Stimulated activated CD4-positive, alpha-beta T cell treated with anti-CD3 and anti-CD28 coated beads, Interleukin-4, amount 100 ng/mL, for 48 hours (primary cell): Measurements from ENCODE around the gene IQGAP2.
A peak's percentile ranks its signal among the peaks of the same experiment; 100 is the strongest.
"Not testable (repeated sequence)": the region's sequence is repeated elsewhere in the genome, so short reads cannot be mapped to it uniquely, and the experiment has no call there.

Source experiments
- DNase-seq, 2 donors: peaks; one replicate each; pipeline ENCODE4 v3.0.0-alpha.2; 2020; ENCODE audit warnings: low read depth in 2 of 2

Gene IQGAP2

GRCh38 chr5:76532973-76533372, 129.9 kb downstream of the IQGAP2 start:
- no peak for DNase-seq

- DNase-seq, result no peak
Observed at GRCh38 chr5:76535577-76535976, 132.5 kb downstream of the IQGAP2 start.

GRCh38 chr5:76537073-76537543, 134.0 kb downstream of the IQGAP2 start:
- no peak for DNase-seq

- DNase-seq, result no peak
Observed at GRCh38 chr5:76542241-76542640, 139.2 kb downstream of the IQGAP2 start.

- peak; percentile 47 to 60 for DNase-seq
Observed at GRCh38 chr5:76542887-76543690, 140.0 kb downstream of the IQGAP2 start.

GRCh38 chr5:76544268-76544926, 141.3 kb downstream of the IQGAP2 start:
- peak; percentile 25 to 40 for DNase-seq

- DNase-seq, result no peak
Observed at GRCh38 chr5:76545184-76545583, 142.1 kb downstream of the IQGAP2 start.

GRCh38 chr5:76546497-76547102, 143.5 kb downstream of the IQGAP2 start:
- no peak for DNase-seq

GRCh38 chr5:76547242-76547890, 144.3 kb downstream of the IQGAP2 start:
- peak in 1 of 2 donors; percentile 14 for DNase-seq

GRCh38 chr5:76547891-76548524, 144.9 kb downstream of the IQGAP2 start:
- no peak for DNase-seq

- no peak for DNase-seq
Observed at GRCh38 chr5:76548525-76549229, 145.6 kb downstream of the IQGAP2 start.

- DNase-seq, result not testable (repeated sequence)
Observed at GRCh38 chr5:76550881-76551280, 147.8 kb downstream of the IQGAP2 start.

GRCh38 chr5:76552546-76552945, 149.5 kb downstream of the IQGAP2 start:
- no peak for DNase-seq

- DNase-seq, result no peak
Observed at GRCh38 chr5:76553251-76553650, 150.2 kb downstream of the IQGAP2 start.

GRCh38 chr5:76555114-76555513, 152.0 kb downstream of the IQGAP2 start:
- DNase-seq, result no peak

- DNase-seq, result no peak
Observed at GRCh38 chr5:76555717-76556116, 152.6 kb downstream of the IQGAP2 start.

GRCh38 chr5:76556511-76557221, 153.6 kb downstream of the IQGAP2 start:
- no peak for DNase-seq

- no peak for DNase-seq
Observed at GRCh38 chr5:76560952-76561891, 158.1 kb downstream of the IQGAP2 start.

- no peak for DNase-seq
Observed at GRCh38 chr5:76561959-76562358, 158.9 kb downstream of the IQGAP2 start.
